GM06990 (cell line): ENCODE data around the gene DHCR7.

Source experiments
- DNase-seq: peaks from one replicate; pipeline ENCODE4 v3.0.0-alpha.2; 2011; ENCODE audit not compliant: insufficient read length; ENCODE audit errors: extremely low read depth
- H3K27me3 ChIP-seq: replicated peaks from 2 replicates; pipeline ENCODE4 v1.6.0; 2011; ENCODE audit warnings: low read length; ENCODE audit not compliant: control insufficient read depth, insufficient read depth
- H3K36me3 ChIP-seq: 2 replicates; pipeline ENCODE4 v1.5.1; 2011; ENCODE audit warnings: low read length; ENCODE audit not compliant: control insufficient read depth, insufficient read depth
- H3K4me3 ChIP-seq: replicated peaks from 2 replicates; pipeline ENCODE4 v1.5.1; 2011; ENCODE audit warnings: low read depth, mild to moderate bottlenecking, control low read depth, low read length
- TF ChIP-seq, protein P1 (sequence below): IDR thresholded peaks from 2 replicates; pipeline ENCODE4 v1.5.1; 2011; ENCODE audit warnings: low read length, control low read depth, mild to moderate bottlenecking, inconsistent platforms; ENCODE audit not compliant: insufficient read depth, poor library complexity, severe bottlenecking

DHCR7 gene

DNA sequence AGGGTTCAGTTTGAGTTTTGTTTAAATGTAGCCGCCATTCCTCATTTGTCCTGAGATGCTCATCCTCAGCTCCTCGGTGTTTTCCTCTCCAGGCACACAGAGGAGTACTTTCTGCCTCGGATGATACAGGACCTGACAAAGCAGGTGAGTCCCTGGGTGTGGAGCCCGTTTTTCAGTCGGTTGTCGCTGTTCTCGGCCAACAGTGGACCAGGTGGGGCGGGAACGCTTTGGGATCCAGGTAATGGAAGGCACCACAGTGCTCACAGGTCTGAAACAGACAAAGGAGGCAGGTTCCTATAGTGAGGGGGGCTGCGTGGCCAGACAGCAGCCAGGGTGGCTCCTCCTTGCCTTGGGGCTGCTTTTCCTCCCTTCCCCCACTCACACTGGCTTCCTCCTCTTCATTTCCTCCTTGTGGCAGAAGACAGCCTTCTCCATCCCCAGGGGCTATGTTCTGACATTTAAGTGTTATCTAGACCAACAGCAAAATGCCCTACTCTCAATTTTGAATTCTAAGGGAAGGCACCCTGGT is 24.2 kb upstream of the DHCR7 start:
- H3K36me3 ChIP-seq, result peaks cover 39% of the 10 kb centered on the region
- no peaks in the 10 kb centered on the region for H3K27me3 ChIP-seq
- no peak for DNase-seq
- no peak overlapping the region for H3K4me3 ChIP-seq
- TF ChIP-seq, protein P1, sequence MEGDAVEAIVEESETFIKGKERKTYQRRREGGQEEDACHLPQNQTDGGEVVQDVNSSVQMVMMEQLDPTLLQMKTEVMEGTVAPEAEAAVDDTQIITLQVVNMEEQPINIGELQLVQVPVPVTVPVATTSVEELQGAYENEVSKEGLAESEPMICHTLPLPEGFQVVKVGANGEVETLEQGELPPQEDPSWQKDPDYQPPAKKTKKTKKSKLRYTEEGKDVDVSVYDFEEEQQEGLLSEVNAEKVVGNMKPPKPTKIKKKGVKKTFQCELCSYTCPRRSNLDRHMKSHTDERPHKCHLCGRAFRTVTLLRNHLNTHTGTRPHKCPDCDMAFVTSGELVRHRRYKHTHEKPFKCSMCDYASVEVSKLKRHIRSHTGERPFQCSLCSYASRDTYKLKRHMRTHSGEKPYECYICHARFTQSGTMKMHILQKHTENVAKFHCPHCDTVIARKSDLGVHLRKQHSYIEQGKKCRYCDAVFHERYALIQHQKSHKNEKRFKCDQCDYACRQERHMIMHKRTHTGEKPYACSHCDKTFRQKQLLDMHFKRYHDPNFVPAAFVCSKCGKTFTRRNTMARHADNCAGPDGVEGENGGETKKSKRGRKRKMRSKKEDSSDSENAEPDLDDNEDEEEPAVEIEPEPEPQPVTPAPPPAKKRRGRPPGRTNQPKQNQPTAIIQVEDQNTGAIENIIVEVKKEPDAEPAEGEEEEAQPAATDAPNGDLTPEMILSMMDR, result no peak

DNA sequence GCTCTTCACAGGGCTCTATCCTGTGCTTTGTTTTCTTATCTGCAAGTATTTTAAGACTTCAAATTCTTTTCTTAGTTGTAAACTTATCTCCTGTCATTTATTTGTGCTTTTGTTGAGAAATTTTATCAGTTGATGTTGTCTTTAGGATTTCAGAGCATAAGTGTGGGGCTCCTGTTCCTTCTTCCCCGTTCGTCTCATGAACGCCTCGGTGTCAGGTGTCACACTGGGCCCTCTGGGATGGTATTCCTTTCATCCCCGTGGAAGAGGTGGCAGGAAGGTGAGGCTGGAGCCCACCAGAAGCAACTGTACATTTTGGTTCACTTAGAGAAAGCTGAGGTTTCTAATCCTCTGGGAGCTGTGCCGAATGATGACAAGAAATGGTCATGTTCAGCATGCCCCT is 22.8 kb upstream of the DHCR7 start:
- TF ChIP-seq, protein P1, result no peak
- no peak for DNase-seq
- Histone ChIP-seq H3K27me3 (no peaks in the 10 kb centered on the region), H3K4me3 (no peak overlapping the region), H3K36me3 (peaks cover 39% of the 10 kb centered on the region)

DNA sequence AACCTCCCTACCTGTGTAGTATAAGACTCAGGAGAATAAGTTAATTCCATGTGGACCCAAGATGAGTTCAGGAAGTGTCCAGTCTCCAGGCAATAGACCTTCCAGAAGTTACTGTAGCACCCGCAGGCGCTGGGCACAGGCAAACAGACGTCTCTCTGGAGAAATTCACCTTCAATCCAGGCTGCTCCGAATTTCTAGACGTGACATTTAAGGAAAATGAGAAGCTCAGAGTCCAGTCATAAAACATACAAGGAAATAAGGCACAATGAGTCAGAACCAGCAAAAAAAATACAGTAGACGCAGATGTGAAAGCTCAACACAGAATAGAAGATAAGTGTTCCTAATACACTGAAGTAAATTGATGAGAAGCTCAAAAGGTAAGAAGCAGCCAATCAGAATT is 19.0 kb upstream of the DHCR7 start:
- TF ChIP-seq, protein P1, result no peak
- H3K27me3 ChIP-seq, result no peaks in the 10 kb centered on the region
- peaks cover 24% of the 10 kb centered on the region for H3K36me3 ChIP-seq
- no peak for DNase-seq
- H3K4me3 ChIP-seq, result no peak overlapping the region

DNA sequence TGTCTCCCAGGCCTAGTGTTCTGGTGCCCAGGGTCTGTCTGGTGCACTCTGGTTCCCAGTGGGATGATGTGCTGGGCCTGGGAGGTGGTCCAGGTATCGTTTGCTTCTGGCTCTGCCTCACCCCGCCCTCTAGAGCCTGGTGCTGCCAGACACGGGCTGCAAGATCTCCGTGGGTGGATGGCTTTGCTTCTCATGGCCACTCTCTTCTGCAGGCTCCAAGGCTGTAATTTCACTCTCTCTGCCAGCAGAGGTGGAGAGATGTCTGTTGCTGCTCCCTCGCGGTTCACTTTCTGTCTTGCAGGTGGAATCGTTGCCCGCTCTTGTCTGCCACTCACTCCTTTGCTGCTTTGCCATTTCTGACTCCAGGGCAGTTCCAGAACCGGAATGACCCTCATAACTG is 18.2 kb upstream of the DHCR7 start:
- DNase-seq, result no peak

DNA sequence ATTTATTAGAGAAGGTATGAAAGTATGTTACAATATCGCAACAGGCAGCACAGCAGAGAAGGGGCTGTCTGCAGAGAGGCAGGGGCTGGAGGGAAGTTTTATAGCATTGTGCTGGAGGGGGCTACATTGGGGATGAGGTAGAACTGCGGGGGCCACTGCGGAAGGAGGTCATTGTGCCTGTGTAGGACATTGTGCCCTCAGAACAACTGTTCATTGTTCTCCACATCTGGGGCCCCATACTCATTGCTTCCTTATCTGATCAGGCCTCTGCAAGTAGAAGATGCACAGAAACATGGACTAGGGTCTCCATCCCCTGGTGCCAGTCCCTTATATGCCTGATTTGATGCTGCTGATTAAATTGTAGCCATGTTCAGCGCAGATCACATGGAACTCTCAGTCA is 16.9 kb upstream of the DHCR7 start:
- TF ChIP-seq, protein P1, result no peak
- Histone ChIP-seq H3K4me3 (no peak overlapping the region), H3K27me3 (no peaks in the 10 kb centered on the region), H3K36me3 (peaks cover 29% of the 10 kb centered on the region)
- DNase-seq, result no peak

More for the DNA sequence above, 18.2 kb upstream of the DHCR7 start:
- Histone ChIP-seq H3K4me3 (no peak overlapping the region), H3K36me3 (peaks cover 28% of the 10 kb centered on the region), H3K27me3 (no peaks in the 10 kb centered on the region)
- TF ChIP-seq, protein P1, result no peak
